GM12878 (cell line): ENCODE measurements around the gene CLEC4D. TPM values are rescaled to one million over a fixed set of nuclear protein-coding genes. Genes with fewer than 3 reads are reported as not detected.

Experiments used
- ATAC-seq: fragments of 200-7000 bp; cut with Tn5 transposase; 3 replicates; pipeline ENCODE4 v1.9.1; 2020; ENCODE audit warnings: mild to moderate bottlenecking, moderate library complexity
- BruUV-seq: library from RNA; stranded (reverse); fragments of 400-500 nt; replicated peaks from 2 replicates; lab custom pipeline; 2021; lab: Mats Ljungman, UMichigan
- CTCF ChIA-PET: fragments of 300-600 bp; sonication (Branson Sonifier 250); formaldehyde crosslinking; extraction: SDS; loops from one replicate; lab custom pipeline; 2021; ENCODE audit warnings: inconsistent platforms; lab: Yijun Ruan, JAX
- POLR2A ChIA-PET: fragments of 350-600 bp; formaldehyde crosslinking; extraction: SDS; loops from one replicate; lab custom pipeline; 2021; ENCODE audit warnings: inconsistent platforms; lab: Charles Lee
- RAD21 ChIA-PET: fragments of 300-600 bp; sonication (Branson Sonifier 250); formaldehyde crosslinking; loops from one replicate; lab custom pipeline; 2023; ENCODE audit warnings: antibody characterized with exemption; ENCODE audit not compliant: unreplicated experiment; lab: Charles Lee
- SMC1A ChIA-PET: fragments of 300-600 bp; sonication (Branson Sonifier 250); formaldehyde crosslinking; loops from one replicate; lab custom pipeline; 2023; ENCODE audit not compliant: unreplicated experiment, uncharacterized antibody; lab: Charles Lee
- DNase-seq: peaks from one replicate; pipeline ENCODE4 v3.0.0-alpha.2; 2011; ENCODE audit warnings: low read depth, low spot score
- FAIRE-seq: peaks from 3 replicates; lab custom pipeline; 2011; peaks lifted over from hg19 to GRCh38; lab: Jason Lieb, UNC
- H2AFZ ChIP-seq: 2 replicates; pipeline ENCODE4 v1.6.0; 2011; ENCODE audit warnings: low read depth, low read length, control low read depth; ENCODE audit not compliant: control insufficient read depth
- H3K27ac ChIP-seq: 2 replicates; pipeline ENCODE4 v1.5.1; 2011; ENCODE audit warnings: control low read depth; ENCODE audit not compliant: control insufficient read depth, insufficient read depth
- H3K27me3 ChIP-seq, 2 experiments: replicated peaks in 1 of 2; 2 replicates each; pipeline versions ENCODE4 v1.6.0 to v1.6.1; 2011; ENCODE audit warnings: low read length in 1 of 2; ENCODE audit not compliant: control insufficient read depth in 2 of 2, insufficient read depth in 2 of 2
- H3K36me3 ChIP-seq, 2 experiments: 2 replicates each; pipeline ENCODE4 v1.5.1; 2011; ENCODE audit warnings: low read length in 1 of 2; ENCODE audit not compliant: control insufficient read depth in 2 of 2, insufficient read depth in 2 of 2
- H3K4me1 ChIP-seq: 2 replicates; pipeline ENCODE4 v1.6.1; 2011; ENCODE audit warnings: mild to moderate bottlenecking, low read length, moderate library complexity, mixed read lengths; ENCODE audit not compliant: control insufficient read depth, insufficient read depth
- H3K4me2 ChIP-seq: 2 replicates; pipeline ENCODE4 v1.6.0; 2011; ENCODE audit warnings: control low read depth; ENCODE audit not compliant: control insufficient read depth, insufficient read depth
- H3K4me3 ChIP-seq: fragments of 200-600 bp; sonication (generic); 2 replicates; pipeline ENCODE4 v1.5.1; 2016
- H3K79me2 ChIP-seq: 2 replicates; pipeline ENCODE4 v1.6.0; 2011; ENCODE audit warnings: low read length; ENCODE audit not compliant: control insufficient read depth, insufficient read depth
- H3K9ac ChIP-seq: 2 replicates; pipeline ENCODE4 v1.8.0; 2011; ENCODE audit warnings: low read length, control low read depth, mixed read lengths; ENCODE audit not compliant: control insufficient read depth, insufficient read depth
- H3K9me3 ChIP-seq: replicated peaks from 3 replicates; pipeline ENCODE4 v1.5.1; 2011; ENCODE audit warnings: mild to moderate bottlenecking, low read length; ENCODE audit not compliant: control insufficient read depth, insufficient read depth
- H4K20me1 ChIP-seq: 2 replicates; pipeline ENCODE4 v1.6.0; 2011; ENCODE audit not compliant: control insufficient read depth, insufficient read depth
- BCL11A ChIP-seq: IDR thresholded peaks from 2 replicates; pipeline ENCODE4 v1.6.1; 2011; ENCODE audit warnings: low read depth, low read length
- BCL3 ChIP-seq: IDR thresholded peaks from 2 replicates; pipeline ENCODE4 v1.6.1; 2011; ENCODE audit warnings: borderline replicate concordance, low read depth, mild to moderate bottlenecking, moderate library complexity, low read length; ENCODE audit not compliant: insufficient read depth, poor library complexity, severe bottlenecking
- CREB1 ChIP-seq: IDR thresholded peaks from 2 replicates; pipeline ENCODE4 v1.6.1; 2012; ENCODE audit warnings: low read depth, mild to moderate bottlenecking, inconsistent platforms
- E2F4 ChIP-seq: IDR thresholded peaks from 2 replicates; pipeline ENCODE4 v1.6.1; 2012; ENCODE audit warnings: low read depth, low read length, improper control_type of control experiment
- HDAC2 ChIP-seq: fragments of 200-600 bp; sonication (generic); IDR thresholded peaks from 2 replicates; pipeline ENCODE4 v1.6.1; 2017
- NFYB ChIP-seq: IDR thresholded peaks from 2 replicates; pipeline ENCODE4 v1.6.1; 2011; ENCODE audit warnings: low read depth, mild to moderate bottlenecking, low read length, improper control_type of control experiment, moderate library complexity; ENCODE audit not compliant: insufficient read depth
- RCOR1 ChIP-seq: conservative IDR thresholded peaks from 2 replicates; pipeline ENCODE4 v1.6.1; 2012; ENCODE audit warnings: low read depth, low read length, improper control_type of control experiment
- STAT3 ChIP-seq: IDR thresholded peaks from 2 replicates; pipeline ENCODE4 v1.6.1; 2011; ENCODE audit warnings: low read depth, low read length, improper control_type of control experiment
- ZNF274 ChIP-seq: IDR thresholded peaks from one replicate; pipeline ENCODE4 v1.8.0; 2011; ENCODE audit not compliant: insufficient read length, insufficient read depth
- WGBS: methylation state at CpG from one replicate; pipeline ENCODE4 v1.1.6; 2016; ENCODE audit warnings: low lambda C conversion rate; ENCODE audit not compliant: insufficient replicate concordance, insufficient coverage; ENCODE audit errors: missing lambda C conversion rate; 5-methylcytosine and 5-hydroxymethylcytosine counted together
- in situ Hi-C: fragments of 300-500 bp; cut with MboI; formaldehyde crosslinking; loops from 9 replicates; pipeline ENCODE4 v1.14.3; 2018; ENCODE audit warnings: mixed read lengths
- intact Hi-C: fragments of 100-400 bp; cut with micrococcal nuclease; formaldehyde crosslinking; loops from one replicate; pipeline ENCODE4 v1.14.2; 2022; ENCODE audit not compliant: unreplicated experiment
- polyA plus RNA-seq, 11 experiments: library from polyadenylated mRNA; depleted of rRNA in 4 of 11; unstranded in 6 of 11; stranded (reverse) in 5 of 11; fragments of >200 nt; fragmentation: Nextera tagmentation in 4 of 11; fragmentation: Illumina TruSeq in 1 of 11; extraction: Ambion mirVana in 4 of 11; extraction: Trizol in 1 of 11; gene quantifications; 1 replicate in 1 of 11; 2 replicates in 10 of 11; pipeline versions ENCODE4 v1.2.1 to v1.2.3, GENCODE V29; 2011 to 2016; ENCODE audit warnings: inconsistent platforms in 2 of 11, missing spikeins in 2 of 11, low read depth in 1 of 11
- total RNA-seq, 4 experiments: library from RNA; depleted of rRNA in 3 of 4; stranded (reverse); fragments of >200 nt in 3 of 4; fragmentation: Illumina TruSeq in 1 of 4; extraction: Trizol in 1 of 4; gene quantifications; 2 replicates each; pipeline versions ENCODE4 v1.2.1 to v1.2.3, GENCODE V29; 2013 to 2021

CLEC4D gene
- total and polyA plus RNA-seq, 10 of the 15 experiments (the other 5 are each of a cell fraction or from before 2014, with no cell fraction given), result not detected

- SMC1A ChIA-PET, result no interaction called here
- DNase-seq, result no peak
- in situ Hi-C loops, result no loop called here
- Histone ChIP-seq H3K9ac (no peak overlapping the region), H3K27me3 (peaks cover 0 to 3% of the 10 kb centered on the region in 2 experiments; a peak in 1 of 4 replicates), H3K9me3 (no peaks in the 10 kb centered on the region; the same call in 2 of the 3 replicates), H2AFZ (no peak overlapping the region), H3K79me2 (no peaks in the 10 kb centered on the region), H3K27ac (no peak overlapping the region), H3K4me2 (no peak overlapping the region), H3K4me1 (no peaks in the 10 kb centered on the region), H4K20me1 (no peaks in the 10 kb centered on the region), H3K4me3 (no peak overlapping the region), H3K36me3 (no peaks in the 10 kb centered on the region)
- RAD21 ChIA-PET, result no interaction called here
- TF ChIP-seq STAT3, result no peak
- no peak for TF ChIP-seq BCL3
- no peak for TF ChIP-seq RCOR1
- TF ChIP-seq CREB1, result no peak
- TF ChIP-seq ZNF274, result no peak
- TF ChIP-seq BCL11A, result no peak
- TF ChIP-seq HDAC2, result no peak
- TF ChIP-seq NFYB, result no peak
- no peak for TF ChIP-seq E2F4
- FAIRE-seq, result no peak
- no TSS peak for BruUV-seq
- POLR2A ChIA-PET, result no interaction called here
- CTCF ChIA-PET, result no interaction called here
- intact Hi-C loops, result no loop called here
- 8% methylated on average over 1 of the region's 1 CpG for WGBS
- no peak for ATAC-seq
Measured at GRCh38 chr12:8471090-8471489, 42.2 kb upstream of the CLEC4D start.
